ENCODE results near the gene TMPRSS11B.
"Not testable (repeated sequence)": the region's sequence is repeated elsewhere in the genome, so short reads cannot be mapped to it uniquely, and the experiment has no call there.

Gene TMPRSS11B, protein sequence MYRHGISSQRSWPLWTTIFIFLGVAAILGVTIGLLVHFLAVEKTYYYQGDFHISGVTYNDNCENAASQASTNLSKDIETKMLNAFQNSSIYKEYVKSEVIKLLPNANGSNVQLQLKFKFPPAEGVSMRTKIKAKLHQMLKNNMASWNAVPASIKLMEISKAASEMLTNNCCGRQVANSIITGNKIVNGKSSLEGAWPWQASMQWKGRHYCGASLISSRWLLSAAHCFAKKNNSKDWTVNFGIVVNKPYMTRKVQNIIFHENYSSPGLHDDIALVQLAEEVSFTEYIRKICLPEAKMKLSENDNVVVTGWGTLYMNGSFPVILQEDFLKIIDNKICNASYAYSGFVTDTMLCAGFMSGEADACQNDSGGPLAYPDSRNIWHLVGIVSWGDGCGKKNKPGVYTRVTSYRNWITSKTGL

DNA sequence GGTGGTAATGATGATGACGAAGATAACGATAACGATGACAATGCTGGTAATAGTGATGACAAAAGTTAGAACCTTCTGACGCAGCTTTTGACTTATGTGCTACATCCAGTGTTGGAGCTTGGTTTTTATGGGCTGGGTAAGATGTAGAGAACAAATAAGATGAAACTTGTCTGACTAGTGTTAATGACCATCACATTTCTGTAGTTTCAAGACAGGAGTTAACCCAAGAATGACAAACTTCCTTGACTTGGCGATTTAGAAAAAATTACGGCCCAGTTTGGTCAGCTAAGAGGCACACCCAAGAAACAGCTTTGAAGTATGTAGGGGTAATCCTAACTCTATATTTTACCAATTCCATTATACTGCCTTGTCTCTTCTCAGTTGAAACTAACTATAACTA is at the start of gene TMPRSS11B:
Gene TMPRSS11B, minus strand, starts transcription at position 101 of the 400 bp plus-strand sequence. CDS start 136 bp downstream, outside the sequence.
- DNase-seq (ENCODE audit: extremely low read depth in 1 of 2, low read depth in 1 of 2): no peak

- no peak for DNase-seq (ENCODE audit: extremely low read depth in 1 of 2, low read depth in 1 of 2)
These were observed 45.8 kb upstream of the TMPRSS11B start for GRCh38 chr4:68291256-68291655.

GRCh38 chr4:68288393-68288740 is 42.9 kb upstream of the TMPRSS11B start:
- DNase-seq (ENCODE audit: extremely low read depth in 1 of 2, low read depth in 1 of 2): no peak

DNA sequence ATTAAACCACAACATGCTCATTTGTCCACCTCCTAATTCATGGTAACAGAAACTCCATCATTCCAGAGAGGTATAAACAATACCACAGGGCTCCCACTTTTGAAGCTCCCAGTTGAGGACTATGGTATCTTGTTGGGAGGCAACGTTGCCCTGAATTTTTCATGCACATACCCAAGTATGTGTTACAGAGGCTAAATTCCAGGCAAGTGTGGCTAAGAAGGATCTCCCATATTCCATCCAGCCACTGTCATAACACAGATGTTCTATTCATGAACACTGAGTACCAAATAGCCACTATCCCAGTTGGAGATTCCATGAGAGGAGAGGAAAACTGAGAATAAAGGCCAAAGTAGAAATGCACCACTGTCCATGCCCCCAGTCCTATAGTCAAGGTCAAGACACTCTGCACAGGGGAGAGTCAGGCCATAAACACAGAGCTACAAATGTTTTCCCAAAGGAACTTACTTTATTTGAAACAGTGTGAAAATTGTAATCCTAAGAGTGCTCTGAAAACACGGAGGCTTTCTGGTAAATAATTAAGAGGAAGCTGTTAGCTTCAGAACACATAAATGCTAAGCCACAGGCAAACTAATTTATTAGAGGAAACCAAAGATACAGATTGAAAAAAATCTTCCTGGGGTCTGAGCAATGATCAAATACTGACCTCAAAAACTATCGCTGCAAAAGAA is 42.4 kb upstream of the TMPRSS11B start:
- no peak for DNase-seq (ENCODE audit: extremely low read depth in 1 of 2, low read depth in 1 of 2)

GRCh38 chr4:68283714-68284113 is 38.2 kb upstream of the TMPRSS11B start:
- no peak for DNase-seq (ENCODE audit: extremely low read depth in 1 of 2, low read depth in 1 of 2)

DNA sequence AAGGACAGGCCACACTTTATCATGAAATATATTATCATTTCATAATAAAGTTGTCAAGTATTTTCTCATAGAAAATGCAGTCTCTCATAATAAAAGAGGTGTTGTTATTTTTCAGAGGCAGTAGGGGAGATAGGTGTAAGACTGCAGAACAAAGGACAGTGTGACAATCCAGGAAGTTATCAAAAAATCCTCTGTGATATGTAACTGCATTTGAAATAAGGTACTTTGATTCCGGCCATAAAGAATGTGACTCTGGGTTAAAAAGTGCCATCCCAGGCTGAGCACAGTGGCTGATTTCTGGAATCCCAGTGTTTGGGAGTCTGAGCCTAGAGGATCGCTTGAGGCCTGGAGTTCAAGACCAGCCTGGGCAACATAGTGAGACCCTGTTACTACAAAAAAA is 37.6 kb upstream of the TMPRSS11B start:
- DNase-seq (ENCODE audit: extremely low read depth in 1 of 2, low read depth in 1 of 2): no peak

- DNase-seq (ENCODE audit: extremely low read depth in 1 of 2, low read depth in 1 of 2): not testable (repeated sequence)
These were observed 36.6 kb upstream of the TMPRSS11B start for GRCh38 chr4:68281796-68282740.

DNA sequence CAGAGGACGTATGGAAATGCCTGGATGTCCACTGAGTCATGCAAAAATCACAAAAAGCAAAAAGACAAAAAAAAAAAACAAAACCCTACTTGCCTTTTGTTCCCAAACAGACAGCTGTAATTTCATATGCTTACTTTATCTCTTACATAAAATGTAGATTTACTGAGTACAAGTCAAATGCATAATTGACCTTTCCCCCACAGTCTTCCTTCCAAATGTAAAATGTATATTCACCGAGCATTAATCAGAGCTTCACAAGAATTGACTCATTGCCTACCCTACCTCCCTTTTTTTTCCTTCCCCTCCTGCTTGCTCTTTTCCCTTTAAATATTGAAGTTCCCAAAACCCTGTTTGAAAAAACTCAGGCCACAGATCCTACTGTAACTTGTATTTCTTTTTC is 32.5 kb upstream of the TMPRSS11B start:
- DNase-seq (ENCODE audit: extremely low read depth in 1 of 2, low read depth in 1 of 2): no peak

DNA sequence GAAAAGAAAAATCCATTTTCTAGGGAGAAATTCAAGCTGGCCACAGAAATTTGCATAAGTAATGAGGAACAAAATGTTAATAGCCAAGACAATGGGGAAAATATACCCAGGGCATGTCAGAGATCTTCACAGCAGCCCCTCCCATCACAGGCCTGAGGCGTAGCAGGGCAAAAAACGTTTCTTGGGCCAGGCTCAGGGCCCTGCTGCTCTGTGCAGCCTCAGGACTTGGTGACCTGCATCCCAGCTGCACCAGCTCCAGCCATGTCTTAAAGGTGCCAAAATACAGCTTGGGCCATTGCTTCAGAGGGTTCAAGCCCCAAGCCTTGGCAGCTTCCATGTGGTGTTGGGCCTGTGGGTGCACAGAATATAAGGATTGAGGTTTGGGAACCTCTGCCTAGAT is 32.1 kb upstream of the TMPRSS11B start:
- DNase-seq (ENCODE audit: extremely low read depth in 1 of 2, low read depth in 1 of 2): no peak

GRCh38 chr4:68272860-68273259 is 27.4 kb upstream of the TMPRSS11B start:
- no peak for DNase-seq (ENCODE audit: extremely low read depth in 1 of 2, low read depth in 1 of 2)

DNA sequence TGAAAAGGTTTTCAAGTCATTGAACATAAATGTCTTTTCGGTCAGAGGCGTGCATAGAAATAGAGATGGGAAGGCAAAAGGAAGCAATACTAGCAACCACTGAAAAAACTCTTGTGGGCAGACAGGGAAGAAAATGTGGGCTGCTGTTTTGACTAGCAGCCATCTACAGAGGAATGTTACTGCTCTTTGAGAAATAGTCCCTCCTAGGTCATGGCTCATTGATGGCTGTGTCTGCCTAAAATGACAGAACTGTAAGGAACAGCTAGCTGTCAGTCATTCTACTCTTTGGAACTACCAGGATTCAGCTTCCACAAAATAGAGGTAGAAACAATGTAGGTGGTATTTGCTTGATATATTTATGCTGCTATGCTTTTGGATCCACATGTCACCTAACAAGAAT is 26.9 kb upstream of the TMPRSS11B start:
- no peak for DNase-seq (ENCODE audit: extremely low read depth in 1 of 2, low read depth in 1 of 2)

- no peak for DNase-seq (ENCODE audit: extremely low read depth in 1 of 2, low read depth in 1 of 2)
These were observed 26.4 kb upstream of the TMPRSS11B start for GRCh38 chr4:68271851-68272357.

GRCh38 chr4:68267433-68267944 is 22.0 kb upstream of the TMPRSS11B start:
- DNase-seq (ENCODE audit: extremely low read depth in 1 of 2, low read depth in 1 of 2): no peak

DNA sequence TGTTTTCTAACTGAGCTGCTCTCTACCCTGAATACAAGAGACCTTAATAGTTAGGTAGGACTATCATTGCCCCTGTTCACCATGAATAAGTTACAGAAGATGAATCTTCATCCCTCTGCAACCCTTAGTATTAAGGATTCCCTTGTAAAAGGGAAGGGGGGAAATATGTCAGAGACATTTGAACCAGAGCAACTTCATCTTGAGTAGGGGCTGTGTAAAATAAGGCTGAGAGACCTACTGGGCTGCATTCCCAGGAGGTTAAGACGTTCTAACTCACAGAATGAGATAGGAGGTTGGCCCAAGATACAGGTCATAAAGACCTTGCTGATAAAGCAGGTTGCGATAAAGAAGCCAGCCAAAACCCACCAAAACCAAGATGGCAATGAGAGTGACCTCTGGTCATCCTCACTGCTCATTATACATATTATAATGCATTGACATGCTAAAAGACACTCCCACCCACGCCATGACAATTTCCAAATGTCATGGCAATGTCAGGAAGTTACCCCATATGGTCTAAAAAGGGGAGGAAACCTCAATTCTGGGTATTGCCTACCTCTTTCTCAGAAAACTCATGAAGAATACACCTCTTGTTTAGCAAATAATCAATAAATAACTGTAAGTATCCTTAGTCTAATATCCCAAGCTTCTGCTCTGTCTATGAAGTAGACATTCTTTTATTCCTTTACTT is 19.5 kb upstream of the TMPRSS11B start:
- DNase-seq (ENCODE audit: extremely low read depth in 1 of 2, low read depth in 1 of 2): no peak

GRCh38 chr4:68259191-68259590 is 13.7 kb upstream of the TMPRSS11B start:
- no peak for DNase-seq (ENCODE audit: extremely low read depth in 1 of 2, low read depth in 1 of 2)

GRCh38 chr4:68257719-68258118 is 12.2 kb upstream of the TMPRSS11B start:
- no peak for DNase-seq (ENCODE audit: extremely low read depth in 1 of 2, low read depth in 1 of 2)

- no peak for DNase-seq (ENCODE audit: extremely low read depth in 1 of 2, low read depth in 1 of 2)
These were observed 10.8 kb upstream of the TMPRSS11B start for GRCh38 chr4:68256284-68256683.

DNA sequence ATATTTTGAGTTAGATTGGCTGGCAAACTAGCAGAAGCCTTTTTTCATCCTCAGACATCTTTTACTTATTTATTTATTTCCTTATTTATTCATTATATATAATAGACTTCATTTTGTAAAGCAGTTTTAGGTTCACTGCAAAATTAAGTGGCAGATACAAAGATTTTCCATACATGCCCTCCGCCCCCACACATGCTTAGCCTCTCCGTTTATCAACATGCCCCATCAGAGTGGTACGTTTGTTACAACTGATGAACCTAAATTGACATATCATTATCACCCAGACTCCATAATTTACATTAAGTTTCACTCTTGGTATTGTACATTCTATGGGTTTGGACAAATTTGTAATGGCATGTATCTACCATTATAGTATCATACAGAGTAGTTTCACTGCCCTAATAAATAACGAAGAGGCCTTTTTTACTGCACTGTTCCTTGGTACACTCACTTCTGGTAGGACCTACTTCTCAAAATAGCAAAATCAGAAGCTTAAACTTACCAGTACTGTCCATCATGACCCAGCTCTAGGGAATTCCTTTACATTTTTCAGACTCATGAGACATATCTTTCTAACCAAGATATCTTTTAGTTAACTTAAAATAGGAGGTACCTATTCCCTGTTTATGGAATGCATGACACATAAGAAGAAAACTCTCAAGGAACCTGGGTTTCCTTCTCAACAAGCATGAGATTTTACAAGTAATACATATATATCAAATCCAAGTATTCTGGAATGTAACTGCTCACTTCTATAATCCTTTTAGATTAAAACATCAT is 4.8 kb upstream of the TMPRSS11B start:
- no peak for DNase-seq (ENCODE audit: extremely low read depth in 1 of 2, low read depth in 1 of 2)

GRCh38 chr4:68249434-68249833 is 3.9 kb upstream of the TMPRSS11B start:
- DNase-seq (ENCODE audit: extremely low read depth in 1 of 2, low read depth in 1 of 2): no peak
